GM21717 (cell line): ENCODE results near the gene ST8SIA6.
"Not testable (repeated sequence)": the region's sequence is repeated elsewhere in the genome, so short reads cannot be mapped to it uniquely, and the experiment has no call there.

Experiments
- ATAC-seq: cut with Tn5 transposase; IDR thresholded peaks from one replicate; pipeline ENCODE4 v1.9.1; 2021; ENCODE audit warnings: mild to moderate bottlenecking, moderate library complexity; ENCODE audit not compliant: unreplicated experiment

ST8SIA6 gene

GRCh38 chr10:17427666-17428350 is 26.6 kb downstream of the ST8SIA6 start:
- ATAC-seq = no peak

GRCh38 chr10:17427201-17427600 is 27.2 kb downstream of the ST8SIA6 start:
- no peak for ATAC-seq

- no peak for ATAC-seq
These were observed 28.1 kb downstream of the ST8SIA6 start for GRCh38 chr10:17426263-17426750.

GRCh38 chr10:17425584-17426262 is 28.7 kb downstream of the ST8SIA6 start:
- ATAC-seq = no peak

- ATAC-seq = no peak
These were observed 30.7 kb downstream of the ST8SIA6 start for GRCh38 chr10:17423632-17424186.

GRCh38 chr10:17422931-17423330 is 31.5 kb downstream of the ST8SIA6 start:
- ATAC-seq = no peak

DNA sequence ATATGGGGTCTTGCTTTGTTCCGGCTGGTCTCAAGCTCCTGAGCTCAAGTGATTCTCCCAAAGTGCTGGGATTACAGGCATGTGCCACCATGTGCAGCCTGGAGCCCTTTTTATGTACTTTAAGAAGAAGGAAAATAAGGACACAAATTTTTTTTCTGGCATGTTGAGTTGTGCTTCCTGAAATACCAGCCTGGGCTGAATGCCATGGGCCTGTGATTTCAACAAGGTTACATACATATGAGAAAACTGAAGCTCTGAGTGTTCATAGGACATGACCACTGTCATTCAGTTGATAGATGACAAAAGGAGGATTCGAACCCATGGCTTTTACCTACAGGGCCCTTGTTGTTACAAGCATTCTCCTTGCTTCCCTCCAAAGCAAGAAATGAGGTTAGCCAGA is 36.1 kb downstream of the ST8SIA6 start:
- no peak for ATAC-seq

DNA sequence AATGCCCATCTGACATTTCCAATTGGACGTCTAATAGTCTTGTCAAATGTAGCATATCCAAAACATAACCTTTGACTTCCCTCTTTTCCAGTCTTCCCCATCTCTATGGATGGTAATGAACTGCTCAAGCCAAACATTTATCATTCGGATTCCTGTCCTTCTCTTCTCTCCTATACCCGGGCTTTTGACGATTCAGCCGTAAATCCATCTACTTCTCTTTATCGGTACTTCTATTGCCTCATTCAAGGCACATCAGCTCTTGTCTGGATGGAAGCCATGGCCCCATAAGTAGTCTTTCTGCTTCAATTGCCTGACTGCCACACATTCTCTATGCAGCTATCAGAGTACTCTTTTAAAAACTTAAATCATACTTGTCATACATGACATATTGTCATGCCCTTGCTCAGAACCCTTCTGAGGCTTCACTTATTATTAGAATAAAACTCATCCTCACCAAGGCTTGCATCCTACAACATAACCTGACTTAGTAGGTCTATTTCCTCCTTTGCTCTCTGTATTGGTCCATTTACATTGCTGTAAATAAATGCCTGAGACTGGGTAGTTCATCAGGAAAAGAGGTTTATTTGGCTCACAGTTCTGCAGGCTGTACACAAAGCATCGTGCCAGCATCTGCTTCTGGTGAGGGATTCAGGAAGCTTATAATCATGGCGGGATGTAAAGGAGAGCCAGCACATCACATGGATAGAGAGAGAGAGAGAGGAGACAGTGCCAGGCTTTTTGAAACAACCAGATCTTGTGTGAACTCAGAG is 37.8 kb downstream of the ST8SIA6 start:
- ATAC-seq = no peak

GRCh38 chr10:17415046-17415658 is 39.2 kb downstream of the ST8SIA6 start:
- no peak for ATAC-seq

DNA sequence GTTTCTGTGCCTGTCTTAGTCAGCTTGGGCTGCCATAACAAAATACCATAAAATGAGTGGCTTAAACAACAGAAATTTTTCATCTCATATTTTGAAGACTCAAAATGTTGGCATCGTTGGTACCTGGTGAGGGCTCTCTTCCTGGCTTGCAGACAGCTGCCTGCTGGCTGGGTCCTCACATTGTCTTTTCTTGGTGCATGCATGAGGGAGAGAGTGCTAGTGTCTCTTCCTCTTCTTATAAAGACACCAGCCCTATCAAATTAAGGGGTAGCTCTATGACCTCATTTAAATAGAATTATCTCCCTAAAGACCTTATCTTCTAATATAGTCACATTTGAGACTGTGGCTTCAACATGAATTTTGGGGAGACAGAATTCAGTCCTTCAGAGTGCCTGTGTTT is 39.9 kb downstream of the ST8SIA6 start:
- ATAC-seq = no peak

DNA sequence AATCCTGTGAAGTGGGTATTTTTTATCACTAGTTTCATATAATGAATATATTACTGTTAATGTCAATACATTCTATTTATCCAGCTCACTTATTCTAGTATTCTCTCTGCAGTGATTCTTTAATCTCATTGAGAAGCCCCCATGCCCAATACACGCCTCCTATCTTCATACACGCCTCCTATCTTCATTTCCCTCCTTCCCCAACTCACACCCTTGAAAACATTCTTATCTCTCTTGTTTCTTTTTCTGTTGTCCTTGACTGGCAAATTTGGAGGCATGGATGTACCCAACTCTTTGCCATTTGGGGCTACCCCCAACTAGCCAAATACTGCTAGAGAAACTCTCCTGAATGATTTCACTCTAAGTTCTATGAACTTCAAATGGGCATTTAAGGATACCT is 40.5 kb downstream of the ST8SIA6 start:
- no peak for ATAC-seq

DNA sequence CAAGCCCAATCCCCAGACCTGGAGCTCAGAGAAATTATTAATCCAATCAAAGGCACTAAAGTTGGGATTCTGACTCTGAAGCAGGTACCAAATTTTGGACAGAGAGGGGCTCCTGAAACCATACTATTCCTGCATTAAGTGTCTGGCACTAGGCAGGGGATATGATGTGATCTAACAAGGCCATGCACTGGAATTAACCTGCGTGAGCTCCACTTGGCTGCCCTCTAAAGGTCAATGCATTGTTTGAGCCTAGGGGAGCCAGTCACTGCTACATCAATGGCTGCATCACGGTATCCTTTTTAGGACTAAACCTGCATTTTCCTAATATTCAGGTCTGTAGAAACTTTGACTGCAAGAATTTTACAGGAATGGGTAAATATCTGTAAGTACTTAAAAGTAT is 42.1 kb downstream of the ST8SIA6 start:
- ATAC-seq = no peak

- no peak for ATAC-seq
These were observed 43.5 kb downstream of the ST8SIA6 start for GRCh38 chr10:17410907-17411306.

GRCh38 chr10:17409170-17409733 is 45.1 kb downstream of the ST8SIA6 start:
- no peak for ATAC-seq

DNA sequence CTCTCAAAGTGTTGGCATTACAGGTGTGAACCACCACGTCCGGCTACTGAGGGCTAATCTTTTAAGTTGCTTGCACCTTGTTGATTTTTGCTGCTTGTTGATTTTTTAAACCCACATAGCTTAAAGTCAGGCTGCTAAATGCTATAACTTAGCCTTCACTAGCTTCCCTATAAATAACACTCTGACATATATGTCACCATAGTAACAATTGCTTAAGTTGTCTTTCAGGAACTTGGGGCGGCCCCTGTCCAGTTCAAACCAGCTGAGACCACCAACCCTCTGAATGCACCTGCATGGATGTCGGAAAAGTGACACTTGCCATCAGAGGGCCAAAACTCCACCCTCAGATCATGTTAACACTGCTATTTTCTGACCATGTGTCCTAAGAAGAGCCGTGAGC is 47.3 kb downstream of the ST8SIA6 start:
- ATAC-seq = no peak

DNA sequence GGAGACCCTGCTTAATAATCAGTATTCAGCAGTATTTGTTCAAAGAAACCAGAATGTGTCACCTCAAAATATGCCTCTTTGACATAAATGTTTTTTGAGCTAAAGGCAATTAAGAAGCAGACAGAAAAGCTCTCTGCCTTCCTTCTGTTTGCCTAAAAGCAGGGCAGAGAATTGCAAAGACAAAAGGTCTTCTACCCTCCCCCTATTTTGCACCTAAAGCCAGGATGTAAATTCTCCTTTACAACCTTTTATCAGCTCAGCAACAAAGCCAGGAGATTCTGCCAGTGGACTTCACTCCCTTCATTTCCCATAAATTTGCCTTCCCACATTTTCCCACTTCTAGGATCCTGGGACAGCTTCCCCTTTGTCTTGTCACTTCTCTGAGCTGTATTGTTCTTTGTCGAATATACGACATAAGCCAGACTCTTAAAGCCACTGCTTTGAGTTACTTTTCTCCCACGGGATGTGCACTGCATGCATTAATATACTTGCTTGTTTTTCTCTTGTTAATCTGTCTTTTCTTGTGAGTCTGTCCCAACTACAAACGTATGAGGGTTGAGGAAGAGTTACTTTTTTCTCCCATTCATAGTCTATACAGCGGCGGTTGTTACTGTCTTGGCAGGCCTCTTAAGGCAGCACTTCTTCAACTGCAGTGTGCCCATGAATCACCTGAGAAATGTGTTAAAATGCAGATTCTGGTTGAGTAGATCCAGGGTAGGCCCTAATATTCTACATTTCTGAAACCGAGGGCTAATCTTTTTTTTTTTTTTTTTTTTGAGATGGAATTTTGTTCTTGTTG is 48.2 kb downstream of the ST8SIA6 start:
- ATAC-seq = no peak

DNA sequence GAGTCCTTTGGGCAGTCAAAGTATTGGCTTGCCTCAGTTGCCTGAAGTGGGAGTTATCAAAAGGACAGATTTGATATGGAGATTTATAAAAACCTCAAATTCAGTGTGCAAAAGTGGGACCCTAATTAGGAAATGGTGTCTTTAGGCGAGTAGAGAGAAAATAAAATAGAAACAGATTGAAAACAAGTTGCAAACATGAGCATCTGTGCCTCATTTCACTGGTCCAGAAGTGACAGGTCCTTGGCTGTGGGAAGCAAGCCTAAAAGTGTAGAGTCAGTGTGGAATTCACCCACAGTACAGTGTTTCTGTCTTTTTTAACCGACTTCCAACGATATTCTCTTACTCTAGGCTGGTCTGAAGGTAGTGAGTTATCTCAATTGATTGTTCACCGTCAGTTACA is 51.2 kb downstream of the ST8SIA6 start:
- no peak for ATAC-seq

GRCh38 chr10:17402040-17402439 is 52.4 kb downstream of the ST8SIA6 start:
- ATAC-seq = not testable (repeated sequence)

GRCh38 chr10:17396004-17396403 is 58.4 kb downstream of the ST8SIA6 start:
- no peak for ATAC-seq

GRCh38 chr10:17394854-17395253 is 59.5 kb downstream of the ST8SIA6 start:
- no peak for ATAC-seq
